Mucosa of stomach (tissue), 1 donor: ENCODE data around the gene ENPP7.

Experiments used
- H3K27me3 ChIP-seq: one replicate; pipeline ENCODE4 v1.7.0; 2013; ENCODE audit warnings: mild to moderate bottlenecking, low read length; ENCODE audit not compliant: control insufficient read depth, insufficient read depth
- H3K36me3 ChIP-seq: one replicate; pipeline ENCODE4 v1.7.0; 2013; ENCODE audit warnings: low read length; ENCODE audit not compliant: control insufficient read depth, insufficient read depth
- H3K4me1 ChIP-seq: one replicate; pipeline ENCODE4 v1.7.0; 2013; ENCODE audit warnings: mild to moderate bottlenecking, low read length; ENCODE audit not compliant: control insufficient read depth, insufficient read depth
- H3K4me3 ChIP-seq: one replicate; pipeline ENCODE4 v1.7.0; 2013; ENCODE audit warnings: low read length
- H3K9ac ChIP-seq: one replicate; pipeline ENCODE4 v1.7.0; 2013; ENCODE audit warnings: mild to moderate bottlenecking, low read length, moderate library complexity
- H3K9me3 ChIP-seq: one replicate; pipeline ENCODE4 v1.7.0; 2013; ENCODE audit warnings: mild to moderate bottlenecking, low read length, moderate library complexity; ENCODE audit not compliant: control insufficient read depth
- donor health status: Pancreatic carcinoma.

Gene ENPP7

DNA sequence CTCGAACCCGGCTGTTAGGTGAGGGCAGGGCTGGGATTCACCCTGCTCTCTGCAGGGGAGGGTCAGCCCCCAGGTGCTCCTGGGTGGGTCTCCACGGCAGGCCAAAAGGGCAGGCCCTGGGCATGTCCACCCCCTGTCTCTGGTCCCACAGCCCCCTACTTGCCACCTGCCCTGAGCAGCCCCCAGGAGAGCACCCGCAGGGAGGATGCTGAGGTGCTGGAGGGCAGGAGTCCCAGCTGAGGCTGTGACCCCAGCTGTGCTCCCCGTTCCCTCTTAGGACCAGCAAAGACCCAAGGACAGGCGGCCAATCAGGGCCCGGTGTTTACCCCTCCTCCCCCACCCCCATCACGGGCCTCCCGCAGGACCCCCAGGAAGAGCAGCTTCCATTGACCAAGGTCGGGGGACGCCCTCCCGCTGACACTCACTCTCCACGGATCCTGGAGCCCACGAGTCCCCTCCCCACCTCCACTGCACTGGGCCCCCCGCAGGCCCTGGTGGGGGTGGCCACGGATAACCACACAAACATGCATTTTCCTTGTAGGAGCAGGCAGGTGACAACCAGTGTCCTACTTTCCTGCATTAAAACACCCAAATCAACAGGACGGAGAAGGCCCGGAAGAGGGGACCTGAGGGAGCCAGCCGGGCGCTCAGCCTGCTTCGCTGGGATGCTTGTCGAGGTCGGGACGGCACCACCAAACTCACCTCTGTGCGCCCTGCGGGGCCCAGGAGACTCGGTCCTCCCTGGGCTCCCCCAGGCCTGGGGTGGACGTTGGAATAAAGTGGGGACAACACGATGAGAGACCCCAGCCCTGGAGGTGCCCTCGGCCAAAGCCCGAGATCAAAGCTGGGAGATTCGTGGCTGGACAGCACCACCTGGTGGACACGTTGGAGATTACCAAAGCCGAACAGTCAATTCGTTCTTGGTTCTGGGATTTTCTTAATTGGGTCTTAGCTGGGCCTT is 22.5 kb upstream of the ENPP7 start:
- Histone ChIP-seq H3K4me3 (no peak overlapping the region), H3K9ac (no peak overlapping the region)

DNA sequence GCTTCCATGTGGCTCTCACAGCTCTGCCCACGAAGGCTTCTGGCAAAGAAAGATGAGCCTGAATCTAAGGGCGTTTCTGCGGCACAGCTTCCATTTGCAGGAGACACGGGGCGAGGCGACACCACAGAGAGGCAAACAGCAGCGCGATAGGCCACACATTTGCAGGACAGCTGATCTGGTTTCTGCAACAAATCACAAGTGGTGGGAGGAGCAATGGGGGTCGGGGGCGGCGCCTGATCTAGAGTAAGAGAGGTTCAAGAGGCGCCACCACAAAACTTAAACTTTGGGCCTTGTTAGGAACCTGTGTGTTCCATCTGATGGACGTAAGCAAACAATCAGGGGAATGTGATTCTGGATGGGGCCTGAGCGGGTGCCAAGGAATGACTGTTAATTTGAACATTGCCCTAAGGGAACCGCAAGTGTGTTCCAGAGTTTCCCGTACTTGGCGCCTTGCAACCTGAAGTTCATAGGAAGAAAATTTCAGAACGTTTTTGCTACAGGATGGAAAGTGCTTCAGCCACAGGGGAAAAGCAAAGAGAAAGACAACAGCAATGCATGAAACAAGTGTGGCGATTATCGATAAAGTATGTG is 18.9 kb upstream of the ENPP7 start:
- peaks cover 14% of the 10 kb centered on the region for H3K4me1 ChIP-seq
- H3K36me3 ChIP-seq, result no peaks in the 10 kb centered on the region
- no peak overlapping the region for H3K9ac ChIP-seq
- H3K4me3 ChIP-seq, result no peak overlapping the region
- H3K9me3 ChIP-seq, result no peaks in the 10 kb centered on the region
- peaks cover 12% of the 10 kb centered on the region for H3K27me3 ChIP-seq

More for the DNA sequence above, 22.5 kb upstream of the ENPP7 start:
- no peaks in the 10 kb centered on the region for H3K4me1 ChIP-seq
- no peaks in the 10 kb centered on the region for H3K9me3 ChIP-seq
- no peaks in the 10 kb centered on the region for H3K36me3 ChIP-seq
- peaks cover 9% of the 10 kb centered on the region for H3K27me3 ChIP-seq

DNA sequence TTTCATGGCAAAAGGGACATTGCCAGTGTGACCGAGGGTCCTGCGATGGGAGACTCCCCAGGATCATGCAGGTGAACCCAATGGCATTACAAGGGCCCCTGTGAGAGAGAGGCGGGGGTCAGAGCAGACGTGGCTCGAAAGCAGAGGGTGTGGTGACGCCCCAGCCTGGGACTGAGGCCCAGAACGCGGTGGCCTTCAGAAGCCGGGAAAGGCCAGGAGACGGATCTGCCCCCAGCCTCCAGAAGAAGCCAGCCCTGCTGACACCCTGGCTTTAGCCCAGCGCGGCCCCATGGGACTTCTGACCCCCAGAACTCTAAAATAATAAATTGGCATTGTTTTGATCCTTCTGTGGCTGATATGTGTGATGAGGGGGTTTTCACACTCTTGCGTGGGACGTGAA is 17.4 kb upstream of the ENPP7 start:
- H3K9me3 ChIP-seq, result no peaks in the 10 kb centered on the region
- H3K9ac ChIP-seq, result no peak overlapping the region
- H3K4me1 ChIP-seq, result peaks cover 14% of the 10 kb centered on the region
- H3K4me3 ChIP-seq, result no peak overlapping the region
- H3K27me3 ChIP-seq, result peaks cover 15% of the 10 kb centered on the region
- H3K36me3 ChIP-seq, result no peaks in the 10 kb centered on the region

DNA sequence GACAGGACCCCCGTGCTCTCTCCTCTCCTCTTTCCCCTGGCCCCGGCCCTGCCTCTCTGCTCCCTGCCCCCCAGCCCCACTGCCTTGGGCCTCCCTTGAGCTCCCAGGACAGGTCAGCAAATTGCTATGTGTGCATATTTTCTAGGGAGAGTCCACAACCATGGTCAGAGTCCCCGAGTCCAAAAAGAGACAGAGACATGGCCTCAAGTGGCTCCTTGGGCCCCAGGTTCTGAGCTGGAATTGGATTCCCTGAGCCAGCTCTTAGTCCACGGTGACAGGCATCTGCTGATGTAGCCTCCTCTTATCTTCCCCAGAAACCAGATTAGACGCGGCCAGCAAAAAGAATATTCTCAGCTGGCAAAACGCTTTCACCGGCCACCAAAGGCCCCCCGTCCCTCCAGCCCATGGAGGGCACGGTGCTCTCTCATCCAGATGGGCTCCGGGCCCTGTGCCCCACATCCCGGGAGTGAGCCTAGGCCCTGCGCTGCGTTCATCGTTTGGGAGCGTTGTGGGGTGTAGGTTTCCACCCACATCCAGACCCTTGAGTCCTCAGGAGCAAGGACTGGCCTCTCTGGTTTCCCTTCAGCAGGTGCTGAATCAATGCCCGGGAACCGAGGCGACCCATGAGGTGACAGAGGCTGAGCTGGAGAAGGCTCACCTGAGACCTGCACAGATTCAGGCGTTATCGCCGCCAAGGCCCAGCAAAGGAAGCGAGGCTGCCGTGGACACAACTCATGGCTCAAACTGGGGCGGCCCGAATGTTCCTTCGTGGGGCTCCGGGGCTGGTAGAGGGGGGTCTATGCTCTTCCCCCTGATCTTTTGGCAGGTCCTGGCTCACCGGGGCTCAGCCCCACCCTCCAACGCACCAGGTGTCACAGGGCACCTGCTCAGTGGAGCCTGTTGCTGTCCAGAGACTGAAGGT is 16.3 kb upstream of the ENPP7 start:
- Histone ChIP-seq H3K4me3 (no peak overlapping the region), H3K9me3 (no peaks in the 10 kb centered on the region), H3K9ac (no peak overlapping the region), H3K27me3 (peaks cover 15% of the 10 kb centered on the region), H3K36me3 (no peaks in the 10 kb centered on the region), H3K4me1 (peaks cover 14% of the 10 kb centered on the region)

DNA sequence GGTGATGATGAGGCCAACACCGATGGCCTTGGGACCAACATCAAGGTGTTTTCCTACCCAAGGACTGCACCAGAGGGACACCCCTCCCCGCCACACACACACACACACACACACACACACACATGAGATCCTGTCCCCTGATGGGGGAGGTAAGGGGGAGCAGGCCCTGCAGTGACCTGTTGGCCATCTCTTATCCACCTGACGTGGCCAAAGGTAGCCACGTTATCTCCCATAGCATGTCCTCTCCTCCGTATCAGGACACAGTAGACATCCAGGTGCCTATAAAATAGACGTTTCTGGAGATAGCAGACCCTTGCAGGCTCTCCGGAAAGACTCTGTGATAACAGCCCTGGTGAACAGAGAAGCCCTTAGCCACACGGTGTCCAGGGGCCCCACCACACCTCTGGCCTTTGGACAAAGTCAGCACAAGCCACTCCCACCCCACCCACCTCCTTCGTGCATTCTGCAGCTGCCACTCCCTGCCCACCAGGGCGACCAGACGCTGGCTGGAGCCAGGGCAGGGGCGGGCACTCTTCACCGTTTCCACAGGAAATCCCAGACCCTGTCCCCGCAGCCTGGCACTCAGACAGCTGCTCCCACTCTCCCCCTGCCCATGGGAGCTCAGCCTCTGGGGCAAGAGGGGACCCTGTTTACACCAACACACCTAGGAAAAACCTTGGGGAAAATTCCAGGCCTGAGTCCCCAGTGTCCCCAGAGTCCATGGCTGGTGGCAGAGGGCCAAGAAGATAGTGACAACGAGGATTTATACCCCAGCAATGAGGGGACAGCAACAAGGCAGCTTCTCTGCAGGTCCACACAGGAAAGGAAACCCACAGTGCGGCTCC is 15.4 kb upstream of the ENPP7 start:
- Histone ChIP-seq H3K9me3 (no peaks in the 10 kb centered on the region), H3K27me3 (peaks cover 15% of the 10 kb centered on the region), H3K36me3 (no peaks in the 10 kb centered on the region), H3K4me3 (no peak overlapping the region), H3K9ac (no peak overlapping the region), H3K4me1 (peaks cover 14% of the 10 kb centered on the region)

DNA sequence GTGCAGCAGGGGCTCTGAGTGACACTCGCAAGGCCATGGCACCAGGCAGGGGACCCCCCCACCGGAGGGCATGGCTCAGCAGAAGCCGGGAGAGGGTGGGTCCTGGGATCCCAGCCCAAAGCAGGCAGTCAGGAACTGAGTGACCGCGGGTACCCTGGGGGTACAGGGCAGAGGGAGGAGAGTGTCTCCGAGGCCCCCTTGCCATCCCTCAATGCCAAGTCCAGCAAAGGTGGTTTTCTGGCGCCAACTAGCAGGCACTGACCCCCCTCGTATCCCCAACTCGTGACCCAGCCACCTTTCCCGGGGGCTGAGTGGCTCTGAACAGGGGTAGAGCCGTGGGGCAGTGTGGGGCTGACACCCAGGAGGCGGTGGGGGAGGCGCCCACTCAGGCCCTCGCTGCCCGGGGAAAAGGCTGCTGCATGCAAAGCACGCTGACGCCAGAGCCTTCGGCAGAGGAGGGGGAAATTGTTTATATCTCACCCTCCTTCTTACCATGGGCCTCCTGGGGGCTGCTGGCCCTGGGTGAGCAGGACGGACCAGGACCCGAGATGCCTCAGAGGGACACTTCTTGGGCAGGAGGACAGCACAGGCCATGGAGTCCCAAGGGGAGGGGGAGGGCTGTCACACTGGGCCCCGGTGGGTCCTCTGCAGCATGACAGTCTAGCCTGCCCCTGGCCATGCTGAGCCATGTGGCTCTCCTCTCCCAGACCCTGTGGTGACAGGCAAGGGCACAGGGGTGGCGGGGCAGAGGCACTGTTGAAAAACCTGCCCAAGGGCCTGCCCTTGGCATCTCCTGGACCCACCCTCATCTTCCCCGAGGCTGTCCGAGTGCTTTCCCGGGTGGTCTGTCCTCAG is 14.6 kb upstream of the ENPP7 start:
- H3K9me3 ChIP-seq, result no peaks in the 10 kb centered on the region
- no peak overlapping the region for H3K4me3 ChIP-seq
- H3K27me3 ChIP-seq, result peaks cover 15% of the 10 kb centered on the region
- H3K36me3 ChIP-seq, result no peaks in the 10 kb centered on the region
- no peak overlapping the region for H3K9ac ChIP-seq
- H3K4me1 ChIP-seq, result peaks cover 14% of the 10 kb centered on the region

DNA sequence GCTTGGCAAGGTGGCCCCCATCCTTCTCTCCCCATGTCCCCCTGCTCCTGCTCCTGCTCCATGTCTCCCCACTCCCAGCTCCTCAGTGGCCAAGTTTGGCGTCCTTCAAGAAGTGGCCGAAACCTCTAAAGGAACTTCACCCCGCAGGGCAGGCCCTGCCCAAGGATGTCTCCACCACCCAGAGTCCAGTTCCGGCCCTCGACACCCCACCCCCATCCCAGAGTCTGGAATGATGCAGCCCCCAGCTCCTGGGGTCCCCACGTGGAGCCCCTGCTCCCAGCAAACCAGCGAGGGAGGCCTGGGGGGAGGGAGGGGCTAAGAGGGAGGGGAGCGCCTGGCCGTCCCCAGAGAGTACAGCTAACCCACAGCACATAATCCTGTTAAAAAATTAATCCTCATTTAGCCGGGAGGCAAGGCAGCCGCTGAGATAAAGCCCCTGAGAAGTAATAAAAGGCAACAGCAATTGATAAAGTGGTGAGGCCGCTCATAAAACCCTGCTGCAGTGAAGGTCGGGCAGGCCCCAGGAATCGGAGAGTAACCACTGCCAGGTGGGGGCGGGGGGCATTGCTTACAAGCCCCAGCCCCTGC is 9.9 kb upstream of the ENPP7 start:
- Histone ChIP-seq H3K27me3 (peaks cover 6% of the 10 kb centered on the region), H3K9ac (no peak overlapping the region), H3K36me3 (no peaks in the 10 kb centered on the region), H3K4me3 (no peak overlapping the region), H3K9me3 (no peaks in the 10 kb centered on the region), H3K4me1 (peaks cover 3% of the 10 kb centered on the region)

DNA sequence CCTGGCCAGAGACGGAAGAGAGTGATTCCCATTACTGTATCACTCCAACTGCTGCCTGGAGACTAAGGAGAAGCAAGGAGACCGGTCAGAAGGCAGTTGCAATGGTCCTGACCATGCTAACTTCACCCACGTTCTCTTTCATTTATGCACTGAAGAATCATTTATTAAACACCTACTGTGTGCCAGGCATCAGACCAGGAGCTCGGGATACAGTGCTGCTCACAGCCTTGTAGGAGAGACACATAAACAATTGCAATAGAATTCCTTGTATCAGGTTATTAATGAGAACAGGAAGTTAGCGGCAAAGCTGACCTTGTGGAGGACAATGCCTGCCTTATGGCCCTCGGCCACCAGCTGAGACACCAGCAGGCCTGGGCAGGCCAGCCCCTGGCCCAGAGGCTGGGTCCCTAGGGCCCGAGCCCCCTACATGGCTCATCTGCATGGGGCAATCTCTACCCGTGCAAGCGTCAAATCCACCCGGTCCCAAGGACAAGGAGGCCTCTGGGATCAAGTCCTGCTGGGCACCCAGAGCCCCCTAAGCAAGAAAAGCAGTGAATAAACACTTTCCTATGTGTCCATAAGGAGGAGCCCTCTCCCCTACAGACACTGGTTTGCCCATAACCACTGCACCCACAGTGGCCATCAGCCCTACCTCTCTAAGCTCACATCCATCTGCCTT is 8.6 kb upstream of the ENPP7 start:
- H3K4me1 ChIP-seq, result no peaks in the 10 kb centered on the region
- H3K4me3 ChIP-seq, result no peak overlapping the region
- no peak overlapping the region for H3K9ac ChIP-seq
- peaks cover 3% of the 10 kb centered on the region for H3K27me3 ChIP-seq
- no peaks in the 10 kb centered on the region for H3K36me3 ChIP-seq
- no peaks in the 10 kb centered on the region for H3K9me3 ChIP-seq

DNA sequence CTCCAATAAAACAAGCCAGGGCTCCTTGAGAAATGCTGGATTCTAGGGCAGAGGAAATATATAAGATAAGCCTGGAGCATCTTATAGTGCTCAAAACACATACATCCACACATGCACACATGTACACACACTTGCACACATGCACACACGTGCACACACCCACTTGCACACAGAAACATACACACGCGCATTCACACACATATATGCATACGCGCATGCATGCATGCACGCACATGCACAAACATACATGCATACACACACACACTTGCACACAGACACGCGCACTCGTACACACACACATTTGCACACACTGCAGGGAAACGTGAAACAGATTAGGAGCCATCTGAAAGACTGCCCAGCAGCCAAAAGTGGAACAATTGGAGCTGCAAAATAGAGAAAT is 8.0 kb upstream of the ENPP7 start:
- Histone ChIP-seq H3K4me1 (no peaks in the 10 kb centered on the region), H3K9ac (no peak overlapping the region), H3K4me3 (no peak overlapping the region), H3K27me3 (peaks cover 3% of the 10 kb centered on the region), H3K36me3 (no peaks in the 10 kb centered on the region), H3K9me3 (no peaks in the 10 kb centered on the region)
